MM.1S (cell line): ENCODE results near the gene LDLR.

Source experiments
- CTCF ChIP-seq: fragments of 300-600 bp; sonication (generic); IDR thresholded peaks from 2 replicates; pipeline ENCODE4 v1.5.1; 2016; ENCODE audit warnings: antibody characterized with exemption, low read length, mixed read lengths
- EZH2phosphoT487 ChIP-seq: fragments of 300-600 bp; sonication (generic); IDR thresholded peaks from 2 replicates; pipeline ENCODE4 v1.6.1; 2018; ENCODE audit warnings: antibody characterized with exemption, low read length

GRCh38 chr19:11164296-11164695 lies 75.0 kb downstream of the LDLR start:
- TF ChIP-seq CTCF (no peak), EZH2phosphoT487 (no peak)
